ENCODE data around the gene TRIM25.

The TRIM25 gene

GRCh38 chr17:56868716-56869115, 45.1 kb downstream of the TRIM25 start:
- TF ChIP-seq CTCF (IDR thresholded peaks at IDR 0.05), result no peak

GRCh38 chr17:56867948-56868376, 45.9 kb downstream of the TRIM25 start:
- no peak for TF ChIP-seq CTCF (IDR thresholded peaks at IDR 0.05)

- TF ChIP-seq CTCF (IDR thresholded peaks at IDR 0.05), result peak; percentile 34; the same call in 1 of the 2 replicates
Measured at GRCh38 chr17:56866496-56866895, 47.4 kb downstream of the TRIM25 start.

- no peak for TF ChIP-seq CTCF (IDR thresholded peaks at IDR 0.05)
Measured at GRCh38 chr17:56866076-56866475, 47.8 kb downstream of the TRIM25 start.

- TF ChIP-seq CTCF (IDR thresholded peaks at IDR 0.05), result no peak
Measured at GRCh38 chr17:56863974-56864373, 49.9 kb downstream of the TRIM25 start.

- TF ChIP-seq CTCF (IDR thresholded peaks at IDR 0.05), result no peak
Measured at GRCh38 chr17:56861899-56862298, 52.0 kb downstream of the TRIM25 start.

- TF ChIP-seq CTCF (IDR thresholded peaks at IDR 0.05), result no peak
Measured at GRCh38 chr17:56851008-56851407, 62.8 kb downstream of the TRIM25 start.

- no peak for TF ChIP-seq CTCF (IDR thresholded peaks at IDR 0.05)
Measured at GRCh38 chr17:56850591-56850990, 63.3 kb downstream of the TRIM25 start.

All from LNCAP (cell line).